CD4-positive, alpha-beta memory T cell (primary cell): ENCODE results near the gene SKAP1. TPM values are rescaled to one million over a fixed set of nuclear protein-coding genes. Genes with fewer than 3 reads are reported as not detected.
A peak's percentile ranks its signal among the peaks of the same experiment; 100 is the strongest.
"Not testable (repeated sequence)": the region's sequence is repeated elsewhere in the genome, so short reads cannot be mapped to it uniquely, and the experiment has no call there.

Experiments
- CTCF ChIA-PET: fragments of 350-600 bp; sonication (Branson Sonifier 250); formaldehyde crosslinking; loops from one replicate; lab custom pipeline; 2021; ENCODE audit warnings: inconsistent platforms; ENCODE audit not compliant: partially characterized antibody; lab: Charles Lee
- POLR2A ChIA-PET: fragments of 350-600 bp; sonication (Branson Sonifier 250); formaldehyde crosslinking; loops from one replicate; lab custom pipeline; 2021; ENCODE audit not compliant: partially characterized antibody; lab: Charles Lee
- DNase-seq, 5 donors: peaks; one replicate each; pipeline versions ENCODE4 v3.0.0 to v3.0.0-alpha.2; 2020 to 2022; ENCODE audit warnings: mixed read lengths in 1 of 5
- H3K27ac ChIP-seq: one replicate; pipeline ENCODE4 v1.7.0; 2013; ENCODE audit warnings: low read depth, low read length
- H3K27me3 ChIP-seq: 2 replicates; pipeline ENCODE4 v1.7.0; 2013; ENCODE audit warnings: mild to moderate bottlenecking, low read length, moderate library complexity; ENCODE audit not compliant: insufficient read depth
- H3K36me3 ChIP-seq: 2 replicates; pipeline ENCODE4 v1.7.0; 2013; ENCODE audit warnings: mild to moderate bottlenecking, low read length, moderate library complexity; ENCODE audit not compliant: insufficient read depth
- H3K4me1 ChIP-seq: 2 replicates; pipeline ENCODE4 v1.7.0; 2013; ENCODE audit warnings: mild to moderate bottlenecking, low read length, moderate library complexity; ENCODE audit not compliant: insufficient read depth
- H3K4me3 ChIP-seq, 2 donors: one replicate each; pipeline ENCODE4 v1.7.0; 2013; ENCODE audit warnings: low read length in 2 of 2, mild to moderate bottlenecking in 1 of 2
- H3K9me3 ChIP-seq, 2 donors: one replicate each; pipeline ENCODE4 v1.7.0; 2013; ENCODE audit warnings: low read length in 2 of 2, control low read depth in 1 of 2; ENCODE audit not compliant: control insufficient read depth in 1 of 2
- H3K27ac Mint-ChIP-seq, 7 donors: one replicate each; pipeline ENCODE4 v1.8.0; 2020 to 2021; ENCODE audit warnings: mixed read lengths in 7 of 7, mild to moderate bottlenecking in 6 of 7, inconsistent platforms in 3 of 7, moderate library complexity in 3 of 7
- H3K27me3 Mint-ChIP-seq, 2 donors: one replicate each; pipeline ENCODE4 v1.8.0; 2020 to 2021; ENCODE audit warnings: mixed read lengths in 2 of 2
- H3K36me3 Mint-ChIP-seq, 2 donors: one replicate each; pipeline ENCODE4 v1.8.0; 2020 to 2021; ENCODE audit warnings: mixed read lengths in 2 of 2, inconsistent platforms in 1 of 2, mild to moderate bottlenecking in 1 of 2
- H3K4me1 Mint-ChIP-seq, 4 donors: one replicate each; pipeline ENCODE4 v1.8.0; 2020 to 2021; ENCODE audit warnings: mixed read lengths in 4 of 4, mild to moderate bottlenecking in 1 of 4
- H3K4me3 Mint-ChIP-seq, 8 donors: one replicate each; pipeline ENCODE4 v1.8.0; 2020 to 2021; ENCODE audit warnings: mixed read lengths in 8 of 8, mild to moderate bottlenecking in 7 of 8, moderate library complexity in 6 of 8, inconsistent platforms in 3 of 8
- H3K9me3 Mint-ChIP-seq, 8 donors: one replicate each; pipeline ENCODE4 v1.8.0; 2020 to 2021; ENCODE audit warnings: mixed read lengths in 8 of 8, mild to moderate bottlenecking in 5 of 8, inconsistent platforms in 3 of 8, moderate library complexity in 1 of 8
- intact Hi-C: fragments of 100-400 bp; cut with micrococcal nuclease; formaldehyde crosslinking; loops from one replicate; pipeline ENCODE4 v1.15.1; 2023
- polyA plus RNA-seq, 2 donors: library from polyadenylated mRNA; unstranded; fragments of 300-500 nt; fragmentation: Illumina TruSeq; gene quantifications; one replicate each; pipeline ENCODE4 v1.2.3, GENCODE V29; 2021
- total RNA-seq, 2 experiments: library from RNA; stranded (reverse); gene quantifications; one replicate each; pipeline ENCODE4 v1.2.3, GENCODE V29; 2021

Gene SKAP1
- total and polyA plus RNA-seq, 4 experiments from 2014 or later, result 83.4 to 336 (median 165) TPM

- Histone ChIP-seq H3K36me3 (peaks cover 6% of the 10 kb centered on the region), H3K9me3 (no peaks in the 10 kb centered on the region), H3K4me3 (no peak overlapping the region), H3K27ac (no peak overlapping the region), H3K4me1 (peaks cover 13% of the 10 kb centered on the region), H3K27me3 (no peaks in the 10 kb centered on the region)
- H3K4me1 Mint-ChIP-seq, result peaks cover 13 to 30% (median 18%) of the 10 kb centered on the region in 4 donors
- no peak for DNase-seq
- H3K27ac Mint-ChIP-seq, result no peak overlapping the region
- H3K36me3 Mint-ChIP-seq, result peaks cover 12 to 34% of the 10 kb centered on the region in 2 donors
- no peak overlapping the region for H3K4me3 Mint-ChIP-seq
- H3K9me3 Mint-ChIP-seq, result no peaks in the 10 kb centered on the region
- CTCF ChIA-PET, result interaction anchor here (0.7 to 1.7 kb wide), 7 partner anchors 9 to 368 kb away, joined by 3 to 5 read pairs (median 3); no protein-coding TSS in a partner anchor
- POLR2A ChIA-PET, result no interaction called here
- no peaks in the 10 kb centered on the region for H3K27me3 Mint-ChIP-seq
- intact Hi-C loops, result no loop called here
Measured at GRCh38 chr17:48250949-48251348, 179.1 kb downstream of the SKAP1 start.

- H3K27ac Mint-ChIP-seq, DNase-seq, H3K27ac ChIP-seq, H3K4me3 Mint-ChIP-seq, H3K36me3 ChIP-seq, H3K27me3 ChIP-seq, H3K27me3 Mint-ChIP-seq, POLR2A ChIA-PET, H3K9me3 Mint-ChIP-seq, H3K4me3 ChIP-seq, H3K9me3 ChIP-seq, intact Hi-C loops: not testable (repeated sequence)
- CTCF ChIA-PET, result interaction anchor here (0.7 to 1.7 kb wide), 6 partner anchors 10 to 368 kb away, joined by 3 to 5 read pairs (median 4); no protein-coding TSS in a partner anchor
- H3K4me1 ChIP-seq, result peaks cover 19% of the 10 kb centered on the region
- Mint-ChIP-seq H3K36me3 (peaks cover 12 to 34% of the 10 kb centered on the region in 2 donors), H3K4me1 (peaks cover 16 to 33% (median 25%) of the 10 kb centered on the region in 4 donors)
Measured at GRCh38 chr17:48250059-48250458, 180.0 kb downstream of the SKAP1 start.

- POLR2A ChIA-PET, result interaction anchor here (0.6 kb wide), 1 partner anchor 377 kb away, joined by 3 read pairs; no protein-coding TSS in a partner anchor
- intact Hi-C loops, result no loop called here
- Mint-ChIP-seq H3K36me3 (peaks cover 6 to 21% of the 10 kb centered on the region in 2 donors), H3K9me3 (no peaks in the 10 kb centered on the region), H3K4me3 (no peak overlapping the region), H3K4me1 (peaks cover 32 to 44% (median 43%) of the 10 kb centered on the region in 4 donors), H3K27me3 (no peaks in the 10 kb centered on the region), H3K27ac (no peak overlapping the region)
- DNase-seq, result no peak
- peaks cover 6% of the 10 kb centered on the region for H3K36me3 ChIP-seq
- H3K4me3 ChIP-seq, result no peak overlapping the region
- CTCF ChIA-PET, result interaction anchor here (1.4 kb wide), 1 partner anchor 15 kb away, joined by 3 read pairs; no protein-coding TSS in a partner anchor
- H3K27ac ChIP-seq, result no peak overlapping the region
- H3K4me1 ChIP-seq, result peaks cover 42% of the 10 kb centered on the region
- no peaks in the 10 kb centered on the region for H3K27me3 ChIP-seq
- H3K9me3 ChIP-seq, result no peaks in the 10 kb centered on the region
Measured at GRCh38 chr17:48247603-48248002, 182.4 kb downstream of the SKAP1 start.

GRCh38 chr17:48247038-48247437 is 183.0 kb downstream of the SKAP1 start:
- peaks cover 47% of the 10 kb centered on the region for H3K4me1 ChIP-seq
- peaks cover 37 to 49% (median 46%) of the 10 kb centered on the region in 4 donors for H3K4me1 Mint-ChIP-seq
- H3K27ac ChIP-seq, result no peak overlapping the region
- no peaks in the 10 kb centered on the region for H3K27me3 ChIP-seq
- CTCF ChIA-PET, result interaction anchor here (1.4 kb wide), 1 partner anchor 16 kb away, joined by 3 read pairs; no protein-coding TSS in a partner anchor
- intact Hi-C loops, result no loop called here
- no peak overlapping the region for H3K4me3 ChIP-seq
- H3K27me3 Mint-ChIP-seq, result no peaks in the 10 kb centered on the region
- H3K36me3 Mint-ChIP-seq, result peaks cover 3 to 16% of the 10 kb centered on the region in 2 donors
- H3K27ac Mint-ChIP-seq, result peak overlapping the region in 3 of 7 donors; percentile 48 to 60 (median 49)
- no peaks in the 10 kb centered on the region for H3K9me3 ChIP-seq
- H3K4me3 Mint-ChIP-seq, result no peak overlapping the region
- no peak for DNase-seq
- POLR2A ChIA-PET, result interaction anchor here (0.6 kb wide), 1 partner anchor 378 kb away, joined by 3 read pairs; no protein-coding TSS in a partner anchor
- no peaks in the 10 kb centered on the region for H3K9me3 Mint-ChIP-seq
- peaks cover 6% of the 10 kb centered on the region for H3K36me3 ChIP-seq

- H3K27me3 Mint-ChIP-seq, result no peaks in the 10 kb centered on the region
- no peak overlapping the region for H3K27ac ChIP-seq
- CTCF ChIA-PET, result interaction anchor here (1.4 kb wide), 1 partner anchor 16 kb away, joined by 3 read pairs; no protein-coding TSS in a partner anchor
- H3K9me3 ChIP-seq, result no peaks in the 10 kb centered on the region
- DNase-seq, result no peak
- H3K27me3 ChIP-seq, result no peaks in the 10 kb centered on the region
- peaks cover 51% of the 10 kb centered on the region for H3K4me1 ChIP-seq
- intact Hi-C loops, result no loop called here
- H3K4me3 ChIP-seq, result no peak overlapping the region
- no peak overlapping the region for H3K4me3 Mint-ChIP-seq
- H3K4me1 Mint-ChIP-seq, result peaks cover 41 to 54% (median 49%) of the 10 kb centered on the region in 4 donors
- no peaks in the 10 kb centered on the region for H3K9me3 Mint-ChIP-seq
- H3K36me3 ChIP-seq, result peaks cover 6% of the 10 kb centered on the region
- H3K36me3 Mint-ChIP-seq, result peaks cover 3 to 15% of the 10 kb centered on the region in 2 donors
- peak overlapping the region in 4 of 7 donors; percentile 15 to 60 (median 48) for H3K27ac Mint-ChIP-seq
- POLR2A ChIA-PET, result no interaction called here
Measured at GRCh38 chr17:48246612-48247011, 183.4 kb downstream of the SKAP1 start.

- DNase-seq, H3K9me3 Mint-ChIP-seq, H3K27ac ChIP-seq, POLR2A ChIA-PET, intact Hi-C loops, H3K27me3 Mint-ChIP-seq, H3K9me3 ChIP-seq, H3K4me3 ChIP-seq, H3K36me3 ChIP-seq, H3K27me3 ChIP-seq: not testable (repeated sequence)
- H3K36me3 Mint-ChIP-seq, result peaks cover 3 to 14% of the 10 kb centered on the region in 2 donors
- H3K4me1 ChIP-seq, result peaks cover 62% of the 10 kb centered on the region
- peak overlapping the region in 4 of 7 donors; percentile 4 to 29 (median 22) for H3K27ac Mint-ChIP-seq
- CTCF ChIA-PET, result interaction anchor here (1.1 to 2.1 kb wide), 2 partner anchors 10 to 14 kb away, joined by 4 to 7 read pairs; no protein-coding TSS in a partner anchor
- H3K4me3 Mint-ChIP-seq, result peak overlapping the region in 2 of 8 donors; percentile 3 to 17
- H3K4me1 Mint-ChIP-seq, result peaks cover 47 to 64% (median 57%) of the 10 kb centered on the region in 4 donors
Measured at GRCh38 chr17:48245465-48246033, 184.5 kb downstream of the SKAP1 start.

GRCh38 chr17:48244814-48245213 is 185.2 kb downstream of the SKAP1 start:
- Mint-ChIP-seq H3K4me1 (peaks cover 49 to 72% (median 60%) of the 10 kb centered on the region in 4 donors), H3K4me3 (no peak overlapping the region)
- POLR2A ChIA-PET, result no interaction called here

More at GRCh38 chr17:48244814-48245213, 185.2 kb downstream of the SKAP1 start:
- DNase-seq, result no peak
- Histone ChIP-seq H3K4me1 (peaks cover 66% of the 10 kb centered on the region), H3K4me3 (no peak overlapping the region), H3K9me3 (no peaks in the 10 kb centered on the region), H3K27me3 (no peaks in the 10 kb centered on the region), H3K36me3 (peaks cover 6% of the 10 kb centered on the region), H3K27ac (no peak overlapping the region)
- Mint-ChIP-seq H3K36me3 (peaks cover 3 to 14% of the 10 kb centered on the region in 2 donors), H3K27ac (peak overlapping the region in 3 of 7 donors; percentile 10 to 78 (median 17)), H3K9me3 (no peaks in the 10 kb centered on the region), H3K27me3 (no peaks in the 10 kb centered on the region)
- intact Hi-C loops, result no loop called here
- CTCF ChIA-PET, result interaction anchor here (2.1 kb wide), 1 partner anchor 9 kb away, joined by 7 read pairs; no protein-coding TSS in a partner anchor
